ENCODE results near the gene CRYBB3. TPM values are rescaled to one million over a fixed set of nuclear protein-coding genes. Genes with fewer than 3 reads are reported as not detected.

The CRYBB3 gene
- total RNA-seq, 1 experiment from 2014 or later, result 0.48 TPM

DNA sequence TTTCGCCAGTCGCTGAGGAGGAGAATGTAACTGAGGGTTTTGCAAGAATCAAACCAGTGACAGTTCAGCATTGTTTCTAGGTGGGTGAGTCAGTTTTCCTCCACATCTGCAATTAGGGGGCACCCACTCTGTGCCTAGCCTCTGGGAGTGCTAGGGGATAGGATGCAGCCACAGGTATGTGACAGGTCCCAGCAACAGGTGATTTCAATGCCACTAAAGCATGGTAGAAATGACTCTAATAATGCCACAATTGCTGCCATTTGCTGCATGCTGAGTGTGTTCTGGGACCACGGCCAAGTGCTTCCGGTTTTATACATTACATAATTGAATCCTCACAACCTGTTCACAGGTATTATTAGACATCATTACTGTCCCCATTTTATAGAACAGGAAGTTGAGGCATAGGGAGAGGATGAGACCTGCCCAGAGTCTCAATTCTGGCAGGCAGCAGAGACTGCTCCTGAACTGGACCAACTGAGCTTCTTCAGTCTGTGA lies 20.3 kb downstream of the CRYBB3 start:
- no peak overlapping the region for H3K4me3 Mint-ChIP-seq
- no peak overlapping the region for H3K27ac Mint-ChIP-seq
- POLR2A ChIA-PET, result no interaction called here
- H3K27me3 Mint-ChIP-seq (ENCODE audit: low read depth), result peaks cover 10% of the 10 kb centered on the region
- H3K9me3 Mint-ChIP-seq, result peaks cover 13% of the 10 kb centered on the region
- no peak for ATAC-seq
- no peak for DNase-seq (ENCODE audit: low spot score)
- no peaks in the 10 kb centered on the region for H3K36me3 Mint-ChIP-seq
- TF ChIP-seq PRRX2 (CRISPR knock-in tag; IDR thresholded peaks at IDR 0.05), result no peak
- H3K4me1 Mint-ChIP-seq, result no peaks in the 10 kb centered on the region
- CTCF ChIA-PET, result no interaction called here

DNA sequence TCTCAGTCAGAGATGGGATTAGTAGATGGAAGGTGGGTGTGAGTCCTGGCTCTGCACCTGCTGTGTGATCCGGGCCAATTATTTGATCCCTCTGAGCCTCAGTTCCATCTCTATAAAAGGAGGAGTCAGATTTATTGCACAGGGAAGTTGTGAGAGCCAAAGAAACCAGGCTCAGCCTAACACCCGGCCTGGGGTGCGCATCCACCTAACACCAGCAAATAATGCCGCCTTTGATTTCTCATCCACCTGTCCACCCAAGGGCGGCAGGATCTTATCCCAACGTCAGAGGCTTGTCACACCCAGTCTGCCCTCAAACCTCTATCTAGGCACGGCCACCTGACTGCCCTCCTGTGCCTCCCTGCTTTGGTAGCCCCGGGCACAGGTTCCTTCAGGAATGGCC lies 22.1 kb downstream of the CRYBB3 start:
- Mint-ChIP-seq H3K4me1 (no peaks in the 10 kb centered on the region), H3K9me3 (no peaks in the 10 kb centered on the region), H3K36me3 (no peaks in the 10 kb centered on the region), H3K4me3 (no peak overlapping the region), H3K27ac (no peak overlapping the region), H3K27me3 (ENCODE audit: low read depth) (no peaks in the 10 kb centered on the region; the same call in none of the 2 replicates)
- ATAC-seq (no peak), DNase-seq (ENCODE audit: low spot score) (no peak)
- POLR2A ChIA-PET, result no interaction called here
- CTCF ChIA-PET, result no interaction called here
- no peak for TF ChIP-seq ZNF423 (CRISPR knock-in tag; IDR thresholded peaks at IDR 0.05)
- TF ChIP-seq OVOL2 (CRISPR knock-in tag; IDR thresholded peaks at IDR 0.05; ENCODE audit: borderline replicate concordance), result no peak
- TF ChIP-seq, protein P1, sequence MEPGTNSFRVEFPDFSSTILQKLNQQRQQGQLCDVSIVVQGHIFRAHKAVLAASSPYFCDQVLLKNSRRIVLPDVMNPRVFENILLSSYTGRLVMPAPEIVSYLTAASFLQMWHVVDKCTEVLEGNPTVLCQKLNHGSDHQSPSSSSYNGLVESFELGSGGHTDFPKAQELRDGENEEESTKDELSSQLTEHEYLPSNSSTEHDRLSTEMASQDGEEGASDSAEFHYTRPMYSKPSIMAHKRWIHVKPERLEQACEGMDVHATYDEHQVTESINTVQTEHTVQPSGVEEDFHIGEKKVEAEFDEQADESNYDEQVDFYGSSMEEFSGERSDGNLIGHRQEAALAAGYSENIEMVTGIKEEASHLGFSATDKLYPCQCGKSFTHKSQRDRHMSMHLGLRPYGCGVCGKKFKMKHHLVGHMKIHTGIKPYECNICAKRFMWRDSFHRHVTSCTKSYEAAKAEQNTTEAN (CRISPR knock-in tag; IDR thresholded peaks at IDR 0.05), result no peak
- TF ChIP-seq, protein P2, sequence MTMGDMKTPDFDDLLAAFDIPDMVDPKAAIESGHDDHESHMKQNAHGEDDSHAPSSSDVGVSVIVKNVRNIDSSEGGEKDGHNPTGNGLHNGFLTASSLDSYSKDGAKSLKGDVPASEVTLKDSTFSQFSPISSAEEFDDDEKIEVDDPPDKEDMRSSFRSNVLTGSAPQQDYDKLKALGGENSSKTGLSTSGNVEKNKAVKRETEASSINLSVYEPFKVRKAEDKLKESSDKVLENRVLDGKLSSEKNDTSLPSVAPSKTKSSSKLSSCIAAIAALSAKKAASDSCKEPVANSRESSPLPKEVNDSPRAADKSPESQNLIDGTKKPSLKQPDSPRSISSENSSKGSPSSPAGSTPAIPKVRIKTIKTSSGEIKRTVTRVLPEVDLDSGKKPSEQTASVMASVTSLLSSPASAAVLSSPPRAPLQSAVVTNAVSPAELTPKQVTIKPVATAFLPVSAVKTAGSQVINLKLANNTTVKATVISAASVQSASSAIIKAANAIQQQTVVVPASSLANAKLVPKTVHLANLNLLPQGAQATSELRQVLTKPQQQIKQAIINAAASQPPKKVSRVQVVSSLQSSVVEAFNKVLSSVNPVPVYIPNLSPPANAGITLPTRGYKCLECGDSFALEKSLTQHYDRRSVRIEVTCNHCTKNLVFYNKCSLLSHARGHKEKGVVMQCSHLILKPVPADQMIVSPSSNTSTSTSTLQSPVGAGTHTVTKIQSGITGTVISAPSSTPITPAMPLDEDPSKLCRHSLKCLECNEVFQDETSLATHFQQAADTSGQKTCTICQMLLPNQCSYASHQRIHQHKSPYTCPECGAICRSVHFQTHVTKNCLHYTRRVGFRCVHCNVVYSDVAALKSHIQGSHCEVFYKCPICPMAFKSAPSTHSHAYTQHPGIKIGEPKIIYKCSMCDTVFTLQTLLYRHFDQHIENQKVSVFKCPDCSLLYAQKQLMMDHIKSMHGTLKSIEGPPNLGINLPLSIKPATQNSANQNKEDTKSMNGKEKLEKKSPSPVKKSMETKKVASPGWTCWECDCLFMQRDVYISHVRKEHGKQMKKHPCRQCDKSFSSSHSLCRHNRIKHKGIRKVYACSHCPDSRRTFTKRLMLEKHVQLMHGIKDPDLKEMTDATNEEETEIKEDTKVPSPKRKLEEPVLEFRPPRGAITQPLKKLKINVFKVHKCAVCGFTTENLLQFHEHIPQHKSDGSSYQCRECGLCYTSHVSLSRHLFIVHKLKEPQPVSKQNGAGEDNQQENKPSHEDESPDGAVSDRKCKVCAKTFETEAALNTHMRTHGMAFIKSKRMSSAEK (CRISPR knock-in tag; IDR thresholded peaks at IDR 0.05; ENCODE audit: borderline replicate concordance), result no peak
- TF ChIP-seq ELF4 (CRISPR knock-in tag; IDR thresholded peaks at IDR 0.05; ENCODE audit: low read depth), result no peak
- TF ChIP-seq FOXP1 (CRISPR knock-in tag; IDR thresholded peaks at IDR 0.05; ENCODE audit: borderline replicate concordance), result no peak
- TF ChIP-seq ZBTB21 (CRISPR knock-in tag; IDR thresholded peaks at IDR 0.05; ENCODE audit: borderline replicate concordance), result no peak
- TF ChIP-seq RORB (CRISPR knock-in tag; IDR thresholded peaks at IDR 0.05), result no peak
- no peak for TF ChIP-seq MXD4 (CRISPR knock-in tag; IDR thresholded peaks at IDR 0.05; ENCODE audit: borderline replicate concordance)
- TF ChIP-seq ZNF232 (CRISPR knock-in tag; IDR thresholded peaks at IDR 0.05), result no peak
- no peak for TF ChIP-seq NR1H2 (CRISPR knock-in tag; IDR thresholded peaks at IDR 0.05)
- TF ChIP-seq CREB1 (CRISPR knock-in tag; IDR thresholded peaks at IDR 0.05), result no peak
- no peak for TF ChIP-seq ZNF121 (CRISPR knock-in tag; IDR thresholded peaks at IDR 0.05)
- TF ChIP-seq, protein P3, sequence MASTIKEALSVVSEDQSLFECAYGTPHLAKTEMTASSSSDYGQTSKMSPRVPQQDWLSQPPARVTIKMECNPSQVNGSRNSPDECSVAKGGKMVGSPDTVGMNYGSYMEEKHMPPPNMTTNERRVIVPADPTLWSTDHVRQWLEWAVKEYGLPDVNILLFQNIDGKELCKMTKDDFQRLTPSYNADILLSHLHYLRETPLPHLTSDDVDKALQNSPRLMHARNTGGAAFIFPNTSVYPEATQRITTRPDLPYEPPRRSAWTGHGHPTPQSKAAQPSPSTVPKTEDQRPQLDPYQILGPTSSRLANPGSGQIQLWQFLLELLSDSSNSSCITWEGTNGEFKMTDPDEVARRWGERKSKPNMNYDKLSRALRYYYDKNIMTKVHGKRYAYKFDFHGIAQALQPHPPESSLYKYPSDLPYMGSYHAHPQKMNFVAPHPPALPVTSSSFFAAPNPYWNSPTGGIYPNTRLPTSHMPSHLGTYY (CRISPR knock-in tag; IDR thresholded peaks at IDR 0.05), result no peak
- TF ChIP-seq, protein P4, sequence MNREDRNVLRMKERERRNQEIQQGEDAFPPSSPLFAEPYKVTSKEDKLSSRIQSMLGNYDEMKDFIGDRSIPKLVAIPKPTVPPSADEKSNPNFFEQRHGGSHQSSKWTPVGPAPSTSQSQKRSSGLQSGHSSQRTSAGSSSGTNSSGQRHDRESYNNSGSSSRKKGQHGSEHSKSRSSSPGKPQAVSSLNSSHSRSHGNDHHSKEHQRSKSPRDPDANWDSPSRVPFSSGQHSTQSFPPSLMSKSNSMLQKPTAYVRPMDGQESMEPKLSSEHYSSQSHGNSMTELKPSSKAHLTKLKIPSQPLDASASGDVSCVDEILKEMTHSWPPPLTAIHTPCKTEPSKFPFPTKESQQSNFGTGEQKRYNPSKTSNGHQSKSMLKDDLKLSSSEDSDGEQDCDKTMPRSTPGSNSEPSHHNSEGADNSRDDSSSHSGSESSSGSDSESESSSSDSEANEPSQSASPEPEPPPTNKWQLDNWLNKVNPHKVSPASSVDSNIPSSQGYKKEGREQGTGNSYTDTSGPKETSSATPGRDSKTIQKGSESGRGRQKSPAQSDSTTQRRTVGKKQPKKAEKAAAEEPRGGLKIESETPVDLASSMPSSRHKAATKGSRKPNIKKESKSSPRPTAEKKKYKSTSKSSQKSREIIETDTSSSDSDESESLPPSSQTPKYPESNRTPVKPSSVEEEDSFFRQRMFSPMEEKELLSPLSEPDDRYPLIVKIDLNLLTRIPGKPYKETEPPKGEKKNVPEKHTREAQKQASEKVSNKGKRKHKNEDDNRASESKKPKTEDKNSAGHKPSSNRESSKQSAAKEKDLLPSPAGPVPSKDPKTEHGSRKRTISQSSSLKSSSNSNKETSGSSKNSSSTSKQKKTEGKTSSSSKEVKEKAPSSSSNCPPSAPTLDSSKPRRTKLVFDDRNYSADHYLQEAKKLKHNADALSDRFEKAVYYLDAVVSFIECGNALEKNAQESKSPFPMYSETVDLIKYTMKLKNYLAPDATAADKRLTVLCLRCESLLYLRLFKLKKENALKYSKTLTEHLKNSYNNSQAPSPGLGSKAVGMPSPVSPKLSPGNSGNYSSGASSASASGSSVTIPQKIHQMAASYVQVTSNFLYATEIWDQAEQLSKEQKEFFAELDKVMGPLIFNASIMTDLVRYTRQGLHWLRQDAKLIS (CRISPR knock-in tag; IDR thresholded peaks at IDR 0.05; ENCODE audit: borderline replicate concordance), result no peak
- TF ChIP-seq, protein P5, sequence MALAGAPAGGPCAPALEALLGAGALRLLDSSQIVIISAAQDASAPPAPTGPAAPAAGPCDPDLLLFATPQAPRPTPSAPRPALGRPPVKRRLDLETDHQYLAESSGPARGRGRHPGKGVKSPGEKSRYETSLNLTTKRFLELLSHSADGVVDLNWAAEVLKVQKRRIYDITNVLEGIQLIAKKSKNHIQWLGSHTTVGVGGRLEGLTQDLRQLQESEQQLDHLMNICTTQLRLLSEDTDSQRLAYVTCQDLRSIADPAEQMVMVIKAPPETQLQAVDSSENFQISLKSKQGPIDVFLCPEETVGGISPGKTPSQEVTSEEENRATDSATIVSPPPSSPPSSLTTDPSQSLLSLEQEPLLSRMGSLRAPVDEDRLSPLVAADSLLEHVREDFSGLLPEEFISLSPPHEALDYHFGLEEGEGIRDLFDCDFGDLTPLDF (CRISPR knock-in tag; IDR thresholded peaks at IDR 0.05), result no peak
- TF ChIP-seq, protein P6, sequence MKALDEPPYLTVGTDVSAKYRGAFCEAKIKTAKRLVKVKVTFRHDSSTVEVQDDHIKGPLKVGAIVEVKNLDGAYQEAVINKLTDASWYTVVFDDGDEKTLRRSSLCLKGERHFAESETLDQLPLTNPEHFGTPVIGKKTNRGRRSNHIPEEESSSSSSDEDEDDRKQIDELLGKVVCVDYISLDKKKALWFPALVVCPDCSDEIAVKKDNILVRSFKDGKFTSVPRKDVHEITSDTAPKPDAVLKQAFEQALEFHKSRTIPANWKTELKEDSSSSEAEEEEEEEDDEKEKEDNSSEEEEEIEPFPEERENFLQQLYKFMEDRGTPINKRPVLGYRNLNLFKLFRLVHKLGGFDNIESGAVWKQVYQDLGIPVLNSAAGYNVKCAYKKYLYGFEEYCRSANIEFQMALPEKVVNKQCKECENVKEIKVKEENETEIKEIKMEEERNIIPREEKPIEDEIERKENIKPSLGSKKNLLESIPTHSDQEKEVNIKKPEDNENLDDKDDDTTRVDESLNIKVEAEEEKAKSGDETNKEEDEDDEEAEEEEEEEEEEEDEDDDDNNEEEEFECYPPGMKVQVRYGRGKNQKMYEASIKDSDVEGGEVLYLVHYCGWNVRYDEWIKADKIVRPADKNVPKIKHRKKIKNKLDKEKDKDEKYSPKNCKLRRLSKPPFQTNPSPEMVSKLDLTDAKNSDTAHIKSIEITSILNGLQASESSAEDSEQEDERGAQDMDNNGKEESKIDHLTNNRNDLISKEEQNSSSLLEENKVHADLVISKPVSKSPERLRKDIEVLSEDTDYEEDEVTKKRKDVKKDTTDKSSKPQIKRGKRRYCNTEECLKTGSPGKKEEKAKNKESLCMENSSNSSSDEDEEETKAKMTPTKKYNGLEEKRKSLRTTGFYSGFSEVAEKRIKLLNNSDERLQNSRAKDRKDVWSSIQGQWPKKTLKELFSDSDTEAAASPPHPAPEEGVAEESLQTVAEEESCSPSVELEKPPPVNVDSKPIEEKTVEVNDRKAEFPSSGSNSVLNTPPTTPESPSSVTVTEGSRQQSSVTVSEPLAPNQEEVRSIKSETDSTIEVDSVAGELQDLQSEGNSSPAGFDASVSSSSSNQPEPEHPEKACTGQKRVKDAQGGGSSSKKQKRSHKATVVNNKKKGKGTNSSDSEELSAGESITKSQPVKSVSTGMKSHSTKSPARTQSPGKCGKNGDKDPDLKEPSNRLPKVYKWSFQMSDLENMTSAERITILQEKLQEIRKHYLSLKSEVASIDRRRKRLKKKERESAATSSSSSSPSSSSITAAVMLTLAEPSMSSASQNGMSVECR (CRISPR knock-in tag; IDR thresholded peaks at IDR 0.05; ENCODE audit: borderline replicate concordance), result no peak

Measured in WTC11 (cell line).